Liver (tissue), 9 donors: ENCODE data around the gene CUL5. TPM values are rescaled to one million over a fixed set of nuclear protein-coding genes. Genes with fewer than 3 reads are reported as not detected.

ENCODE experiments used
- DNase-seq: peaks from one replicate; pipeline ENCODE4 v3.0.0-alpha.2; 2017; ENCODE audit warnings: low spot score
- H3K27ac ChIP-seq, 2 donors: one replicate each; pipeline ENCODE4 v1.7.0; 2013; ENCODE audit warnings: inconsistent platforms in 2 of 2, low read length in 2 of 2, control low read depth in 1 of 2, low read depth in 1 of 2, mild to moderate bottlenecking in 1 of 2
- H3K27me3 ChIP-seq, 4 donors: one replicate each; pipeline versions ENCODE4 v1.6.1 to v1.7.0; 2013; ENCODE audit warnings: low read length in 3 of 4, inconsistent platforms in 1 of 4, mild to moderate bottlenecking in 1 of 4, moderate library complexity in 1 of 4; ENCODE audit not compliant: control insufficient read depth in 4 of 4, insufficient read depth in 4 of 4
- H3K36me3 ChIP-seq, 4 donors: one replicate each; pipeline versions ENCODE4 v1.6.1 to v1.7.0; 2013; ENCODE audit warnings: low read length in 3 of 4, mild to moderate bottlenecking in 3 of 4, low read depth in 1 of 4, moderate library complexity in 1 of 4; ENCODE audit not compliant: control insufficient read depth in 4 of 4, insufficient read depth in 3 of 4
- H3K4me1 ChIP-seq, 4 donors: one replicate each; pipeline versions ENCODE4 v1.6.1 to v1.7.0; 2013; ENCODE audit warnings: low read length in 3 of 4, mild to moderate bottlenecking in 3 of 4, moderate library complexity in 1 of 4; ENCODE audit not compliant: control insufficient read depth in 4 of 4, insufficient read depth in 4 of 4
- H3K4me3 ChIP-seq, 3 donors: one replicate each; pipeline versions ENCODE4 v1.6.1 to v1.7.0; 2013; ENCODE audit warnings: low read length in 3 of 3, control low read depth in 1 of 3, low read depth in 1 of 3, mild to moderate bottlenecking in 1 of 3
- H3K9ac ChIP-seq, 2 donors: one replicate each; pipeline ENCODE4 v1.7.0; 2013; ENCODE audit warnings: low read length in 2 of 2, mild to moderate bottlenecking in 2 of 2, moderate library complexity in 2 of 2, control low read depth in 1 of 2, low read depth in 1 of 2
- H3K9me3 ChIP-seq, 4 donors: one replicate each; pipeline versions ENCODE4 v1.6.1 to v1.7.0; 2013; ENCODE audit warnings: low read length in 3 of 4; ENCODE audit not compliant: control insufficient read depth in 4 of 4
- EGR1 ChIP-seq, 2 donors: IDR thresholded peaks; 2 replicates each; pipeline ENCODE4 v1.6.1; 2016 to 2018; ENCODE audit warnings: antibody characterized with exemption in 2 of 2, low read depth in 2 of 2
- FOXA1 ChIP-seq: IDR thresholded peaks from 2 replicates; pipeline ENCODE4 v1.6.1; 2016; ENCODE audit warnings: antibody characterized with exemption
- FOXA2 ChIP-seq: IDR thresholded peaks from 2 replicates; pipeline ENCODE4 v1.6.1; 2016; ENCODE audit warnings: antibody characterized with exemption
- GABPA ChIP-seq, 2 donors: IDR thresholded peaks in 1 of 2; conservative IDR thresholded peaks in 1 of 2; 2 replicates each; pipeline ENCODE4 v1.6.1; 2016; ENCODE audit warnings: antibody characterized with exemption in 2 of 2, mild to moderate bottlenecking in 1 of 2, moderate library complexity in 1 of 2
- HNF4A ChIP-seq, 2 donors: conservative IDR thresholded peaks; 2 replicates each; pipeline ENCODE4 v1.6.1; 2016; ENCODE audit warnings: antibody characterized with exemption in 2 of 2, mild to moderate bottlenecking in 2 of 2
- HNF4G ChIP-seq: IDR thresholded peaks from 2 replicates; pipeline ENCODE4 v1.6.1; 2016; ENCODE audit warnings: antibody characterized with exemption
- JUND ChIP-seq, 2 donors: IDR thresholded peaks; 2 replicates each; pipeline ENCODE4 v1.6.1; 2016; ENCODE audit warnings: antibody characterized with exemption in 2 of 2
- MAX ChIP-seq: IDR thresholded peaks from 2 replicates; pipeline ENCODE4 v1.6.1; 2016; ENCODE audit warnings: antibody characterized with exemption
- NR2F2 ChIP-seq: IDR thresholded peaks from 2 replicates; pipeline ENCODE4 v1.6.1; 2016; ENCODE audit warnings: antibody characterized with exemption
- RAD21 ChIP-seq, 2 donors: IDR thresholded peaks; 2 replicates each; pipeline ENCODE4 v1.6.1; 2016; ENCODE audit warnings: antibody characterized with exemption in 2 of 2, mild to moderate bottlenecking in 2 of 2
- REST ChIP-seq: IDR thresholded peaks from 2 replicates; pipeline ENCODE4 v1.6.1; 2016; ENCODE audit warnings: antibody characterized with exemption, mild to moderate bottlenecking
- RXRA ChIP-seq, 2 donors: IDR thresholded peaks; 2 replicates each; pipeline ENCODE4 v1.6.1; 2017 to 2018; ENCODE audit warnings: antibody characterized with exemption in 2 of 2, mild to moderate bottlenecking in 1 of 2
- SP1 ChIP-seq: IDR thresholded peaks from 2 replicates; pipeline ENCODE4 v1.6.1; 2018; ENCODE audit warnings: antibody characterized with exemption, mild to moderate bottlenecking
- TAF1 ChIP-seq: conservative IDR thresholded peaks from 2 replicates; pipeline ENCODE4 v1.6.1; 2016; ENCODE audit warnings: antibody characterized with exemption, mild to moderate bottlenecking
- YY1 ChIP-seq: IDR thresholded peaks from 2 replicates; pipeline ENCODE4 v1.6.1; 2016; ENCODE audit warnings: antibody characterized with exemption, mild to moderate bottlenecking
- WGBS: extraction: QIAGEN DNeasy Blood & Tissue Kit; methylation state at CpG from one replicate; pipeline ENCODE4 v1.1.7; 2013; 5-methylcytosine and 5-hydroxymethylcytosine counted together
- polyA plus RNA-seq, 2 donors: library from polyadenylated mRNA; stranded (reverse) in 1 of 2; unstranded in 1 of 2; fragments of 200-250 nt in 1 of 2; fragments of >200 nt in 1 of 2; fragmentation: Nextera tagmentation in 1 of 2; extraction: Ambion mirVana in 1 of 2; gene quantifications; one replicate each; pipeline versions ENCODE4 v1.2.1 to v1.2.3, GENCODE V29; 2013 to 2015
- total RNA-seq, 2 donors: library from RNA; depleted of rRNA; stranded (reverse); fragments of >200 nt; gene quantifications; one replicate each; pipeline ENCODE4 v1.2.3, GENCODE V29; 2014
- TF ChIP-seq, protein P1 (sequence below): IDR thresholded peaks from 2 replicates; pipeline ENCODE4 v1.6.1; 2016; ENCODE audit warnings: antibody characterized with exemption
- TF ChIP-seq, protein P2 (sequence below): fragments of 150-350 bp; IDR thresholded peaks from 2 replicates; pipeline ENCODE4 v1.5.1; 2017; ENCODE audit warnings: improper control_type of control experiment, low read depth, low read length; ENCODE audit not compliant: missing input control
- TF ChIP-seq, protein P3 (sequence below): IDR thresholded peaks from 2 replicates; pipeline ENCODE4 v1.6.1; 2016; ENCODE audit warnings: antibody characterized with exemption
- donor health status: healthy.
- donor health status: healthy.
- donor health status: healthy.
- donor health status: healthy.
- donor health status: healthy.

The CUL5 gene
- total and polyA plus RNA-seq, 4 donors = 5.6 to 21.1 (median 12.9) TPM

- peak; percentile 90 for TF ChIP-seq REST
- TF ChIP-seq HNF4G = peak; percentile 59
- TF ChIP-seq JUND (IDR thresholded peaks at IDR 0.05) = peak; percentile 88 to 97
- no peak for TF ChIP-seq GABPA (IDR thresholded peaks at IDR 0.05 in 1 of 2, conservative IDR thresholded peaks at IDR 0.05 in 1 of 2)
- peak; percentile 28 for TF ChIP-seq FOXA2
- peak; percentile 86 to 91 for TF ChIP-seq HNF4A (conservative IDR thresholded peaks at IDR 0.05)
- peak; percentile 90 for TF ChIP-seq SP1
These were observed 112.8 kb downstream of the CUL5 start, which contains the start of gene ACAT1 (continued) for GRCh38 chr11:108121274-108122155.

- DNase-seq = no peak
- H3K9ac ChIP-seq = peak overlapping the region; percentile 78 to 92
These were observed 113.5 kb downstream of the CUL5 start for GRCh38 chr11:108122166-108122628.

More at GRCh38 chr11:108122166-108122628, 113.5 kb downstream of the CUL5 start:
- Histone ChIP-seq H3K27ac (peak overlapping the region; percentile 94 to 99), H3K27me3 (no peaks in the 10 kb centered on the region), H3K36me3 (no peaks in the 10 kb centered on the region), H3K9me3 (no peaks in the 10 kb centered on the region), H3K4me3 (peak overlapping the region; percentile 74 to 89 (median 83)), H3K4me1 (peaks cover 7 to 36% (median 25%) of the 10 kb centered on the region in 4 donors)
- TF ChIP-seq TAF1 = peak; percentile 77
- TF ChIP-seq JUND (IDR thresholded peaks at IDR 0.05) = peak in 1 of 2 donors; percentile 27
- TF ChIP-seq, protein P1, sequence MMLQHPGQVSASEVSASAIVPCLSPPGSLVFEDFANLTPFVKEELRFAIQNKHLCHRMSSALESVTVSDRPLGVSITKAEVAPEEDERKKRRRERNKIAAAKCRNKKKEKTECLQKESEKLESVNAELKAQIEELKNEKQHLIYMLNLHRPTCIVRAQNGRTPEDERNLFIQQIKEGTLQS = no peak
- peak in 1 of 2 donors; percentile 12 for TF ChIP-seq EGR1 (IDR thresholded peaks at IDR 0.05; ENCODE audit: low read depth in 2 of 2)
- TF ChIP-seq HNF4A (conservative IDR thresholded peaks at IDR 0.05) = peak; percentile 47 to 50
- no peak for TF ChIP-seq RAD21 (IDR thresholded peaks at IDR 0.05)
- peak; percentile 74 for TF ChIP-seq YY1
- peak; percentile 57 for TF ChIP-seq REST
- TF ChIP-seq, protein P2, sequence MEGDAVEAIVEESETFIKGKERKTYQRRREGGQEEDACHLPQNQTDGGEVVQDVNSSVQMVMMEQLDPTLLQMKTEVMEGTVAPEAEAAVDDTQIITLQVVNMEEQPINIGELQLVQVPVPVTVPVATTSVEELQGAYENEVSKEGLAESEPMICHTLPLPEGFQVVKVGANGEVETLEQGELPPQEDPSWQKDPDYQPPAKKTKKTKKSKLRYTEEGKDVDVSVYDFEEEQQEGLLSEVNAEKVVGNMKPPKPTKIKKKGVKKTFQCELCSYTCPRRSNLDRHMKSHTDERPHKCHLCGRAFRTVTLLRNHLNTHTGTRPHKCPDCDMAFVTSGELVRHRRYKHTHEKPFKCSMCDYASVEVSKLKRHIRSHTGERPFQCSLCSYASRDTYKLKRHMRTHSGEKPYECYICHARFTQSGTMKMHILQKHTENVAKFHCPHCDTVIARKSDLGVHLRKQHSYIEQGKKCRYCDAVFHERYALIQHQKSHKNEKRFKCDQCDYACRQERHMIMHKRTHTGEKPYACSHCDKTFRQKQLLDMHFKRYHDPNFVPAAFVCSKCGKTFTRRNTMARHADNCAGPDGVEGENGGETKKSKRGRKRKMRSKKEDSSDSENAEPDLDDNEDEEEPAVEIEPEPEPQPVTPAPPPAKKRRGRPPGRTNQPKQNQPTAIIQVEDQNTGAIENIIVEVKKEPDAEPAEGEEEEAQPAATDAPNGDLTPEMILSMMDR = no peak
- no peak for TF ChIP-seq GABPA (IDR thresholded peaks at IDR 0.05 in 1 of 2, conservative IDR thresholded peaks at IDR 0.05 in 1 of 2)
- TF ChIP-seq FOXA1 = no peak
- no peak for TF ChIP-seq MAX
- TF ChIP-seq SP1 = peak; percentile 37
- peak; percentile 52 to 66 for TF ChIP-seq RXRA (IDR thresholded peaks at IDR 0.05)
- no peak for TF ChIP-seq FOXA2
- no peak for TF ChIP-seq HNF4G
- TF ChIP-seq, protein P3, sequence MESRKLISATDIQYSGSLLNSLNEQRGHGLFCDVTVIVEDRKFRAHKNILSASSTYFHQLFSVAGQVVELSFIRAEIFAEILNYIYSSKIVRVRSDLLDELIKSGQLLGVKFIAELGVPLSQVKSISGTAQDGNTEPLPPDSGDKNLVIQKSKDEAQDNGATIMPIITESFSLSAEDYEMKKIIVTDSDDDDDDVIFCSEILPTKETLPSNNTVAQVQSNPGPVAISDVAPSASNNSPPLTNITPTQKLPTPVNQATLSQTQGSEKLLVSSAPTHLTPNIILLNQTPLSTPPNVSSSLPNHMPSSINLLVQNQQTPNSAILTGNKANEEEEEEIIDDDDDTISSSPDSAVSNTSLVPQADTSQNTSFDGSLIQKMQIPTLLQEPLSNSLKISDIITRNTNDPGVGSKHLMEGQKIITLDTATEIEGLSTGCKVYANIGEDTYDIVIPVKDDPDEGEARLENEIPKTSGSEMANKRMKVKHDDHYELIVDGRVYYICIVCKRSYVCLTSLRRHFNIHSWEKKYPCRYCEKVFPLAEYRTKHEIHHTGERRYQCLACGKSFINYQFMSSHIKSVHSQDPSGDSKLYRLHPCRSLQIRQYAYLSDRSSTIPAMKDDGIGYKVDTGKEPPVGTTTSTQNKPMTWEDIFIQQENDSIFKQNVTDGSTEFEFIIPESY = no peak
- peak; percentile 15 for TF ChIP-seq NR2F2
- 18% methylated on average over 9 of the region's 9 CpGs for WGBS
